ENCODE data around the gene LUZP1.

DNA sequence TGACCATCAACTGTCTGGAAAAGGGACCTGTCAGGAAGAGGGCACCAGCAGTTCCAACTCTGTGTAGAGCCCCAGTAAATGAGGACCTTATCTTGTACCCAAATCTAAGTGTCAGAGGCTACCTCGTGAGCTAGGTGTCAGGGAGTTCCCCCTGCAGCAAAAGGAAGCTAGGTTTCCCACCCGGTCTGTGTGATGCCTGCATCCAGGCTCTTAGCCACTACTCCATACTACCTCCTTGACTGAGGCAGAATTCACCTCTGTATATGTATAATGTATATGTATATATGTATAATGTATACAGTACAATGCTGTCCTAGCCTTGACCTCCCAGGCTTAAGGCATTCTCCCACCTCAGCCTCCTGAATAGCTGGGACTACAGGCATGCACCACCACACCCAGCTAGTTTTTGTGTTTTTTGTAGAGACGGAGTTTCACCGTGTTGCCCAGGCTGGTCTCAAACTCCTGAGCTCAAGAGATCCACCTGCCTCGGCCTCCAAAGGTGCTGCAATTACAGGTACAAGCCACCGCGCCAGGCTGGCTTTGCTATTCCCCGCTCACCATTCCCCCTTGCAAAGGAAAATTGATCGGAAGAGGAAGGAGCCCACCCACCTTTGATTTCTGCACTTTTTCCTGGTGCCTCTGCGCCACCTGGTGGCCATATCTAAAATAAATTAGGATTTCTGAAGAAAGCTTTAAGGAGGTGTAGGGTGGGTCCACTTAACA is 15.7 kb upstream of the LUZP1 start:
- TF ChIP-seq, protein P1, sequence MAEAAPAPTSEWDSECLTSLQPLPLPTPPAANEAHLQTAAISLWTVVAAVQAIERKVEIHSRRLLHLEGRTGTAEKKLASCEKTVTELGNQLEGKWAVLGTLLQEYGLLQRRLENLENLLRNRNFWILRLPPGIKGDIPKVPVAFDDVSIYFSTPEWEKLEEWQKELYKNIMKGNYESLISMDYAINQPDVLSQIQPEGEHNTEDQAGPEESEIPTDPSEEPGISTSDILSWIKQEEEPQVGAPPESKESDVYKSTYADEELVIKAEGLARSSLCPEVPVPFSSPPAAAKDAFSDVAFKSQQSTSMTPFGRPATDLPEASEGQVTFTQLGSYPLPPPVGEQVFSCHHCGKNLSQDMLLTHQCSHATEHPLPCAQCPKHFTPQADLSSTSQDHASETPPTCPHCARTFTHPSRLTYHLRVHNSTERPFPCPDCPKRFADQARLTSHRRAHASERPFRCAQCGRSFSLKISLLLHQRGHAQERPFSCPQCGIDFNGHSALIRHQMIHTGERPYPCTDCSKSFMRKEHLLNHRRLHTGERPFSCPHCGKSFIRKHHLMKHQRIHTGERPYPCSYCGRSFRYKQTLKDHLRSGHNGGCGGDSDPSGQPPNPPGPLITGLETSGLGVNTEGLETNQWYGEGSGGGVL (tag by site-specific recombination; IDR thresholded peaks at IDR 0.05), result no peak
- no peak for TF ChIP-seq YY1 (tag by site-specific recombination; IDR thresholded peaks at IDR 0.05)
- TF ChIP-seq, protein P2, sequence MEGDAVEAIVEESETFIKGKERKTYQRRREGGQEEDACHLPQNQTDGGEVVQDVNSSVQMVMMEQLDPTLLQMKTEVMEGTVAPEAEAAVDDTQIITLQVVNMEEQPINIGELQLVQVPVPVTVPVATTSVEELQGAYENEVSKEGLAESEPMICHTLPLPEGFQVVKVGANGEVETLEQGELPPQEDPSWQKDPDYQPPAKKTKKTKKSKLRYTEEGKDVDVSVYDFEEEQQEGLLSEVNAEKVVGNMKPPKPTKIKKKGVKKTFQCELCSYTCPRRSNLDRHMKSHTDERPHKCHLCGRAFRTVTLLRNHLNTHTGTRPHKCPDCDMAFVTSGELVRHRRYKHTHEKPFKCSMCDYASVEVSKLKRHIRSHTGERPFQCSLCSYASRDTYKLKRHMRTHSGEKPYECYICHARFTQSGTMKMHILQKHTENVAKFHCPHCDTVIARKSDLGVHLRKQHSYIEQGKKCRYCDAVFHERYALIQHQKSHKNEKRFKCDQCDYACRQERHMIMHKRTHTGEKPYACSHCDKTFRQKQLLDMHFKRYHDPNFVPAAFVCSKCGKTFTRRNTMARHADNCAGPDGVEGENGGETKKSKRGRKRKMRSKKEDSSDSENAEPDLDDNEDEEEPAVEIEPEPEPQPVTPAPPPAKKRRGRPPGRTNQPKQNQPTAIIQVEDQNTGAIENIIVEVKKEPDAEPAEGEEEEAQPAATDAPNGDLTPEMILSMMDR (tag by site-specific recombination; IDR thresholded peaks at IDR 0.05), result peak; percentile 53; the same call in 1 of the 2 replicates
- TF ChIP-seq, protein P3, sequence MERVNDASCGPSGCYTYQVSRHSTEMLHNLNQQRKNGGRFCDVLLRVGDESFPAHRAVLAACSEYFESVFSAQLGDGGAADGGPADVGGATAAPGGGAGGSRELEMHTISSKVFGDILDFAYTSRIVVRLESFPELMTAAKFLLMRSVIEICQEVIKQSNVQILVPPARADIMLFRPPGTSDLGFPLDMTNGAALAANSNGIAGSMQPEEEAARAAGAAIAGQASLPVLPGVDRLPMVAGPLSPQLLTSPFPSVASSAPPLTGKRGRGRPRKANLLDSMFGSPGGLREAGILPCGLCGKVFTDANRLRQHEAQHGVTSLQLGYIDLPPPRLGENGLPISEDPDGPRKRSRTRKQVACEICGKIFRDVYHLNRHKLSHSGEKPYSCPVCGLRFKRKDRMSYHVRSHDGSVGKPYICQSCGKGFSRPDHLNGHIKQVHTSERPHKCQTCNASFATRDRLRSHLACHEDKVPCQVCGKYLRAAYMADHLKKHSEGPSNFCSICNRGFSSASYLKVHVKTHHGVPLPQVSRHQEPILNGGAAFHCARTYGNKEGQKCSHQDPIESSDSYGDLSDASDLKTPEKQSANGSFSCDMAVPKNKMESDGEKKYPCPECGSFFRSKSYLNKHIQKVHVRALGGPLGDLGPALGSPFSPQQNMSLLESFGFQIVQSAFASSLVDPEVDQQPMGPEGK (tag by site-specific recombination; IDR thresholded peaks at IDR 0.05), result no peak
- no peak for TF ChIP-seq ZNF830 (tag by site-specific recombination; IDR thresholded peaks at IDR 0.05; ENCODE audit: low read depth)
